ENCODE results near the gene TBC1D19.
"Not testable (repeated sequence)": the region's sequence is repeated elsewhere in the genome, so short reads cannot be mapped to it uniquely, and the experiment has no call there.

TBC1D19 gene

DNA sequence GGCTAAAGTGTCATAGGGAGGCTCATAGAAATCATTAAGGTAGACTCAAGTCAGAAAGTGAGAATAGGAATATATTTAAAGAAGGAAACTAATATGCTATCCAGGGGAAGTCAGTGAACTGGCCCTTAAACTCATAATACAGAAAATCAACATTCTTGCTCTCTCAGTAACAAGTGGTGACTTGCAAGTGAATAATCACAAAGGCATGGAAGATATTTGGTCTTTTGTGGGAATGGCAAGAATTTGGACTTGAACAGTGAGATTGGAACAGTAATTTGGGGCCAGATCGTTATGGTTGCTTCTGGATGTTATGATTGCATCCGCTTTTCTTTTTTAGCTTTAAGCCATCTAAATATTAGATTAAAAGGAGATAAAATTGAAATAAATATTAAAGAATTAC is 103.8 kb downstream of the TBC1D19 start:
- no peak for DNase-seq

DNA sequence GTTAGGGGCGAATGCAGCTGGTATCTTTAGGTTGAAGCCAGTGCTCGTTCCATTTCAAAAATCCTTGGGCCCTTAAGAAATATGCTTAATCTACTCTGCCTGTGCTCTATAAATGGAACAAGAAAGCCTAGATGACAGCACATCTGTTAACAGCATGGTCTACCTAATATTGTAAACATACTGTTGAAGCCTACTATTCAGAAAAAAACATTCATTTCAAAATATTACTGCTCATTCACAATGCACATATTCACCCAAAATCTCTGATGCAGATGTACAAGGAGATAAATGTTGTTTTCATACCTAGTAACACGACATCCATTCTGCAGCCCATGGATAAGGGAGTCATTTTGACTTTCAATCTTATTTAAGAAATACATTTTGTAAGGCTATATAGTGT is 106.6 kb downstream of the TBC1D19 start:
- DNase-seq, result no peak

DNA sequence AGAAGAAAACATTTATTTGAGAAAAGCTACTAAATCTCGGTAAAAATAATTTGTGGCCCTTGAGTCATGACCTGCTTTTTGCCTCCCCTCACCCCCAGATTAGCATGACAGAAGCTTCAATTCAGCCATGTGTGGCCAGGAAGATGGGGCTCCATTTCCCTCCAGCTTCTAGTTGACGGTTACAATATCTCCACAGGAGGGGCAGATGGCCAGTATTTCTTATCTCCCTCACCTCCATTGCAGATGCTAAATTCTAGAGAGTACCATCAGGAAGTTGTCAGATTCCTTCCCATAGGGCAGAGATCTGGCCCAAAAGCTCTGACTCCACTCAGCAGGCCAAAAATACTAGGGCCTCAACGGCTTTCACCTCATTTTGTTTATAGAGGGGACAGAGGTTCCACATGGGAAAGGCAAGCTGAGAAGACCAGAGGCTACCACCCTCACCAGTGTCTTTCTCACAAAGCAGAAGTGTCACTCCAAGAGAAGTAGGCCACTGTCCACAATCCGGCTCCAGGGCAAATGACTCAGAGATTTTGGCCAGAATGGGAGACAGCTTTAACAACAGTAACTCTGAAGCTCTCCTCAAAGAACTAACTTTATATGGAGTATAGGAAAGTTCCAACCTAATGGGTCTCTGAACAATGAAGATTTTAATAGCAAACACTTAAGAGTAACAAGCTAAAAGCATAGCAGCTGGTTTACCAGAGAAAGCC is 108.3 kb downstream of the TBC1D19 start:
- DNase-seq, result no peak

DNA sequence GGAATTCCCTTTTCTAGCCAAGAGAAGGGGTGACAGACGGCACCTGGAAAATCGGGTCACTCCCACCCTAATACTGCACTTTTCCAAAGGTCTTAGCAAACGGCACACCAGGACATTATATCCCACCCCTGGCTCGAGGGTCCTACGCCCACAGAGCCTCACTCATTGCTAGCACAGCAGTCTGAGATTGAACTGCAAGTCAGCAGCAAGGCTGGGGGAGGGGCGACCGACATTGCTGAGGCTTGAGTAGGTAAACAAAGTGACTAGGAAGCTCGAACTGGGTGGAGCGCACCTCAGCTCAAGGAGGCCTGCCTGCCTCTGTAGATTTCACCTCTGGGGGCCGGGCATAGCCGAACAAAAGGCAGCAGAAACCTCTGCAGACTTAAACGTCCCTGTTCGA is 110.2 kb downstream of the TBC1D19 start:
- not testable (repeated sequence) for DNase-seq

DNA sequence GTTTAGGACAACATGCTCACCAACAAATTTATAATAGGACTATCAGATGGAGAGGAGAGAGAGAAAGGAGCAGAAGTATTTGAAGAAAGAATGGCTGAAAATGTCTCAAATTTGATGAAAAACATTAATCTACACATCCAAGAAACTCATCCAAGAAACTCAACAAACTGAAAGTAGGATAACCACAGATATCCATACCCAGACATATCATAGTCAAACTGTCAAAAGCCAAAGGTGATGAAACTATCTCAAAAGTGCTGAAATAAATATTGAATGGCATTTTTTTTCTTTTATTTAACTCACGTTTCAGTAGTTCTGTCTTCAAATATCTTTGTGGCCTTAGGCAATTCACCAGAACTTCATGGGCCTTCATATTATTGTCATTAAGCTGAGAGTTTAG is 116.2 kb downstream of the TBC1D19 start:
- no peak for DNase-seq

DNA sequence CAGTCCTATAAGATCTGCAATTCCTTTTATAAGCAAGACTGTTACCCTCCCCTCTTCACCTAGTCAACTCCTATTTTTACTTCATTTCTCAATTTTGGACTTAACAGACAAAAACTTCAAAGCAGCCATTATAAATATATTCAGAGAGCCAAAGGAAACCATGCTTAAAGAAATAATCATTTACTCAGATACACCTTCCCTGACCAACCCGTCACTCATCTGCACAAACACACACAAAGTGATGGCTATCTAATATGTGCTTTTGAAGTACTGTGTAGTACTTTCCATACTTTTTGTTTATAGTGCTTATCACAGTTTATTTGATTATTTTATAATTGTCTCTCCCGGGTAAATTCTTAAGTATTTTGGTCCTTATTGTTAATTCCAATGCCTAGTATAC is 117.2 kb downstream of the TBC1D19 start:
- DNase-seq, result no peak

DNA sequence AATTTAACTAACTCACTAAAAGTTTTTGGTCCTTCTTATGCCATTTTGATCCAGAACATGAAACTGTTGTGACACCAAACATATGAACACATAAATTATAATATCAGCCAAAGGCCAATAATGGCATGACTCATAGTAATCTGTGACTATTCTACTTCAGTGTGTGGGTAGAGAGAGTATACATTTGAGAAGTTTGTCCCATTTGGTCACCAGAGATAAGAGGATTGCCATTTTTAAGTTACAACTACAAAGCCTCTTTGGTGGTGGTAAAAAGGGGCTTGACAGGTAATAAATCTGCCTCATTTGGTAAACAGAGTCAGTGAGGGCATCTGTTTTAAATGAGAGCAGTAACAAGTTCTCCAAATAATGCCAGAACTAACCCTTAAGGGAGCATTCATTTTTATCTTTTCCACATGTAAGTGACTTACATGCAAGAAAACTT is 117.9 kb downstream of the TBC1D19 start:
- DNase-seq, result no peak

DNA sequence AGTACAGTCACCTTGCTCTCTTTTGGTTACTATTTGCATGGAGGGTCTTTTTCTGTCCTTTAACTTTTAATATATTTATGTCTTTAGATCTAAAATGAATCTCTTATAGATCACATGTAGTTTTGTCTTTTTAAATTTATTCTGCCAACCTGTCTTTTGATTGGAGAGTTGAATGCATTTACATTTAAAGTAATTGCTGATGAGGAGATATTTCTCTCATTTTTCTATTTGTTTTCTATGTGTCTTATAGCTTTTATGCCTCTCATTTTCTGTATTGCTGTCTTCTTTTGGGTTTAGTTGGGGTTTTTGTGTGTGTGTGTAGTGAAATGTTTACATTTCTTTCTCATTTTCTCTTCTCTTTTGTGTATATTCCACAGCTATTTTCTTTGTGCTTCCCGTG is 123.5 kb downstream of the TBC1D19 start:
- DNase-seq, result no peak

DNA sequence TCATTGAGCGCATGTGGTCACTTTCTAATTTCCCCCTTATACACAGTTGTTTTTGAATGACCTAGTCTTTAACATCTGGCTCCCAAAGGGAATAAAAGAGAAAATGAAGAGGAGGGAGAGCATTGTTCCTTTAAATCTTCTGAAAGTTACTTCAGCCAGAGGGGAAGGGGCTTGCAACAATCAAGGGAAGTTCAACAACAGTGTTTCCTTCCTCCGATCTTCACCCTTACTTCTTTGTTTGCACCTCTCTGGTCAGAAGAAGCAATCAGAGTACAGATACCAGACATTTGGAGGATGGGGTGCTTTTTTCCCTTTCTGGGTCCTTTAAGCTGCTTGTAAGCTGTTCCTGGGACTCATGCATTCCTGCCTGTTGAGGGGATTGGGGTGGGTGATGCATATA is 125.4 kb downstream of the TBC1D19 start:
- no peak for DNase-seq

DNA sequence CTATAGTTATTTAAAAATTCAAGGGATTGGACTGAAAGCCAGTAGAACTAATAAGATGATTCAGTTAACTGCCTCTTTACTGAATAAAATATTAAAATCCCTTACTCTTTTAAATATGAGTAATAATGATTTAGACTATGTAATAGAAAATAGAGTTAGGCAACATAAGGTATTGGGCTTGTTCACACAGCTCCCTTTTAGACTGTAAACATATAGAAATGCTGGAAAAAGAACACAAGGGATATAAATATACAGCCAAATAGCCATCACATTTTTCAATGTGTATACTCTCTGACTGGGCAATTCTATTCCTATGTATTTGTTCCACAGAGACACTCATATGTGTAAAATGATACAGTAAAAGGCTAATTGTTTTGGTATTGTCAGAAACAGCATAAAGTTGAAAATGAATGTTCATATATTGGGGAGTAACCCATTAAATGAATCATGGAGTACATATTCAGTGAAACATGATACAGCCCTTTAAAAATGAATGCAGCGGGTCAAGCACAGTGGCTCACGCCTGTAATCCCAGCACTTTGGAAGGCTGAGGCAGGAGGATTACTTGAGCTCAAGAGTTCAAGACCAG is 129.8 kb downstream of the TBC1D19 start:
- no peak for DNase-seq

DNA sequence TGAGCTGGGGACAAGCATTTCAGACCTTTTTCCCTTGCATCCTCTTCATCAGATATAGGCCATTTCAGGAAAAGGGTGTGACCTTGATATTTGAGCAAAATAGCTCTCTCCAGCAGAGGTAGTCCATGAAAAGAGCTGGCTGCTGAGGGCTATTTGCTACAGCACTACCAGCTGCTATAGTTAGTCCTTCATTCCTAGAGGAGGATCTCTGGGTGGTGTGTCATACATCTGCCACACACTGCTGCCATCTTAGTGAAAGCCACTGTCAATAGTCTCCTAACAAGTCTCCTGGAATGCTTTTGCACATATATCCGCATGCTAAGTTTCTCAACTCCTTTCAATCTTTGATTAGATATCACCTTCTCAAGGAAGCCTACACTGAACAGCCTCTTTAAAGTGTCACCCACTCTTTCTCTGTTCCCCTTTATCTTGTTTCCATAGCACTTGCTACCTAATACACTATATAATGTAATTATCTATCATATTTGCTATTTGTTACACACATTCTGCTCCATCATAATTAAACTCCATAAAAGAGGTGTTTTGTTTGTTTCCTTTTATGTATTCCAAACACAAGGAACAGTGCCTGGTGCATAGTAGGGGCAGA is 131.9 kb downstream of the TBC1D19 start:
- no peak for DNase-seq

DNA sequence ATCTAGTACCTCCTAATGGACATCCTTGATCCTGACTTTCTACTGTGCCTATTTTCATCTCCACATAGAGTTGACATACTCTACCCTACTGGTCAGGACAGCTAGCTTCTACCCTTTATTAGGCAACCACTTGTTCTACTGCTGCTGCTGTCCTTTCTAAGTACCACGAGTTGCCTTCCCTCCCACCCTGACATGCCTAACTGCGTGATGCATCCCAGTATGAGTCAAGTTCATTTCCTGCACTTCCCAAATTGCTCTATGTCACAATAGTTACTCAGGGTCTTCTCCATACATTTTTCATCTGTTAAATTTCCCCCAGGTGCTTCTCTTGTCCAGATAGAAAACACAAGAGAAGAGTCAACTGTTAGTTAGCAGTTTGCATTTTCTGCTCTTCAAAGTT is 133.4 kb downstream of the TBC1D19 start:
- DNase-seq, result no peak

DNA sequence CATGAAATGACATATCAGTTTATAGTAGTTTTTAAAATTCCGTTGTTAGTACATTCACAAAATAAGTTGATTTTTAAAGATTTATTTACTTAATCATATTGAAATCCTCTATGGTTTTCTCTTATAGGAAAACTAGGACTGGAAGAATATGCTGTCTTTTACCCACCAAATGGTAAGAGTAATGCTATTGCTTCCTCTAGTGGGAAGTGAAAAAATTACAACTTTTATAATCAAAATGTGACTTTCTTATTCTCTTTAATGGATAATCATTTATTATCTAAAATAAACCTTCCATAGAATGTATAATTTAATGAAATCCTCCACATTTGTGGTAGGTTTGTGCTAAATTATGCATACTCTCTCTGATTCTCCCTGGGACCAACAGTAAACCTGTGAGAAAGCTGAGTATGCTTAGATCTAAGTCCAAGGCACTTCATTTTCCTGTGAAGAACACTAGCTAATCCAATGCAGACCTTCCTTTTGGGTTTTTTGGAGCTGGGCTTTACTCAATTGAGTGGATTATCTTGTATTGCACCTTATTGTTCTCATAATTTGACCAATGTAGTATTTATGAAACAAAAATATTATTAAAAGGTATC is 136.2 kb downstream of the TBC1D19 start:
- DNase-seq, result no peak

DNA sequence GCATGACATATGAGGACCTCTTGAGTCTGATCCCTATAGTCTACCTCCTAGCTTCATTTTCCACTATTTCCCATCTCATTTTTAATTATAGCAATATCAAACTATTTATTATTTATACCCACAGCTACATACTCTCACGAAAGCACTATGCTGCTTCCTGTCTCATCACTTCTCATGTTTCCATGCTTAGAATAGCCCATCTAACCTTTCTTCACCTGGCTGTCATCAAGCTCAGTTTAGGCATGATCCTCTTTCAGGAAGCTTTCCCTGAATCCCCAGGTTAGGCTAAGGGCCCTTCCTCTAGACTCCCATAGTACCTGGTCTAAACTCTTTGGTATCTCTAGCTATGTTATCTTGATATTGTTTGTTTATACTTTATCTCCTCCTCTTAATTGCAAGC is 137.8 kb downstream of the TBC1D19 start:
- no peak for DNase-seq

DNA sequence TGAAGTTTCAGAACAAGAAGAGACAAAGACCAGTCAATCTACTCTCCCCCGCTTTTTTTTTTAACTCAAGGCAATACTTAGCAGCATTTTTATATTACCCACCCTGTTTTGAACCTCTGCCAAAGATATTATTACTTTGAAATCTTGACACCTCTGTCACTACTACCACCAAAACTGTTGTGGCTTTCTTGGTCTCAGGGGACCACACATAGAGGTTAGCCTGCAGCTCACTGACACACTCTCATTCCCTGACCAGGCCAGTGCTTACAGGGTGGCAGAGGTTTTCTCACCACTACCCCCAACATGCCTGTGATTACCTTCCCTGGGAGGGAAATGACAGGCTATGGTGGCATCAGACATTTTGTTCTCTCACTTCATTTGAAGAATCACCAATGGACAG is 139.3 kb downstream of the TBC1D19 start:
- DNase-seq, result no peak

DNA sequence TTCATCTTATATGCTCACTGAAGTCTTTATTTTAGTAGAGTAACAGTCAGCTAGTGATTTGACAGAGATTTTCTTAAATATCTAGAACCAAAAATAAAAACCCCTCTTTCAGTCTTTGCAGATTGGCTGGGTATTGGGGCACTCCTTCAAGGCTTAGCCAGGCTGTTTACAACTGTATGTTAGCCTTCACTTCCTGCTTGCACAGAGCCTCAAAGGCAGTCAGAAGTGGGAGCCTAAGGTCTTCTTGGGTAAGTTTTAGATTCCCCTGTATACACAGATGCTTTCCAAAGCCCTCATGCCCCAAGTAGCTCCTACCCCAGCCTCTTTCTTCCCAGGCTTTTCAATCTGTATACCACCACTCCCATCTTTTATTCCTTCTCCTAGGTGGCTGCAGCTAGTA is 140.7 kb downstream of the TBC1D19 start:
- no peak for DNase-seq

DNA sequence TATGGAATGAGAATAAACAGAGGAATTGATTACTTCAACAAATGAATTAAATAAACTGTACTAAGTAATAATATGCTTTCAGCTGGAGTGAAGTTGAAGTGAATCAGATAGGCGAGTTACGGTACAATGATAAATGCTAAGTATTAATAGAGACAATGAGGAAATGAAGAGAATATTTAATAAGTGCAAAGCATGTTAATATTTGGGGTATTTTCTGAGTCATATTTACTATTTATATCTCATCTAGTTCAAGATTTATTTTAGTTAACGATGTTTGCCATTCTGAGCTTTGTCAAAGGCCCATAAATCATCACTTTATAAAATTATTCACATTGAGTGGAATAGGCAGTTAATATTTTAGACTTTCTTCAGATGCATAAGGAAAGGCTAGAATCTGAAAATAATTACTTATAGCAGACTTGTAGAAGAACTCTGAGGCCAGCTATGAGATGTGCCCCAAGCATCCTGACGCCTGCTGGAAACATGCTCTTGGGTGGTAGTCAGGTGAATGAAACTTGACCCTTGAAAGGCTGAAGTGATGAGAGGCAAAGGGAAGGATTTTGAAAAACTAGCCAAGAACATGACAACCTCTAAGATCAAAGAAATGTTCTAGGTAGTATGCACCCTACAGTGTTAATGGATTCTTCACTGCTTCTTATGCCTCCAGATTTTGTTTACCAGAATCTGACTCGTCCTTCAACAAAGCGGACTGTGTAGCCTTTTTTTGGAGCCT is 142.9 kb downstream of the TBC1D19 start:
- DNase-seq, result no peak

DNA sequence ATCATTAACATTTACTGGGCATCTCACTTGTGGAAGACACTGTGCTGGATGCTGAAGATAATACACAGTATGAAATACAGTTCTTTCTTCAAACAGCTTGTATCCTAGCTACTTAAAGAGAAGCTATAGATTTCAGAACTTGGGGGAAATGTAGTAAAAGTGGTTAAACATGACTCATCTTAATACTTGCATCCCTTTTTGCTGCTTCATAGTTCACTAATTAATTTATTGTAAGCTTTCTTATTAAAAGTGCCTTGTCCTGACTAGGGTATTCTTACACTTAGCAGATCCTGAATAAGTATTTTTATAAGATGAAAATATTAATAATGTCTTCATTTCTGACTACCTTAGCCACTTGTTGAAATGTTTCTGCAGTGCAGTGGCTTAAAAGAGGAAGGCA is 144.0 kb downstream of the TBC1D19 start:
- no peak for DNase-seq

DNA sequence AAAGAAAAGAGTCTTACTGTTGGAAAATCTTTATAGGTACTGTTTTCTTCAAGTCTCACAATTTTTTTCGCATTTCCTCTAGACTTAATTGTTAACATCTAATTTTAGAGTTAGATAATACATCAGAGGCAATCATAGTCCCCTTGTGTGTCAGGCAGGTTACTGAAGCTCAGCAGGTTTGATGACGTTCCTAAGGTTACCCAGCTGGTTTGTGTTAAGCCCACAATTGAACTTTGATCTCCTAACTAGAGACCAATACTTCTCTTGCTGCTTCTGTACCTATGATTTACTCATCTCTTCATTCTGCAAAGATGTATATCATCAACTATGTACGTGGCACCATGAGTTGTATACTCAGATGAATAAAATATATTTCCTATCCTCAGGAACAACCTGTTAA is 145.1 kb downstream of the TBC1D19 start:
- DNase-seq, result no peak

DNA sequence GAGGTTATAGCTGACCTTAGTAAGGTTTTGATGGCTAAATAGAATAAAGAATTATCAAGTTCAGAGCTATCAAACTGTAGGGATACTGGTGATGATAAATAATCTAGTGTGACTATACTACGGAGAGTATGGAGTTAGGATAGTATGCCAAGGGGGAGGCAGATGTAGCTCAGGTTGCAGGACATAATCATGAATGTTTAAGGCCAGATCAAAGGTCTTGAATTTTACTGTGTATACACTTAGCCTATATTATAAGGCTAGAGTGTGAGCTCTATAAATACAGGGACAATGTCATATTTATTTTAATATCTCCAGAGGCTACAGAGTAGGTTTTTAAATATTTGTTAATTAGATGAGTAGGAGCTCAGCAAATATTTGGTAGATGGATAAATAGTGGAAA is 145.7 kb downstream of the TBC1D19 start:
- DNase-seq, result no peak

DNA sequence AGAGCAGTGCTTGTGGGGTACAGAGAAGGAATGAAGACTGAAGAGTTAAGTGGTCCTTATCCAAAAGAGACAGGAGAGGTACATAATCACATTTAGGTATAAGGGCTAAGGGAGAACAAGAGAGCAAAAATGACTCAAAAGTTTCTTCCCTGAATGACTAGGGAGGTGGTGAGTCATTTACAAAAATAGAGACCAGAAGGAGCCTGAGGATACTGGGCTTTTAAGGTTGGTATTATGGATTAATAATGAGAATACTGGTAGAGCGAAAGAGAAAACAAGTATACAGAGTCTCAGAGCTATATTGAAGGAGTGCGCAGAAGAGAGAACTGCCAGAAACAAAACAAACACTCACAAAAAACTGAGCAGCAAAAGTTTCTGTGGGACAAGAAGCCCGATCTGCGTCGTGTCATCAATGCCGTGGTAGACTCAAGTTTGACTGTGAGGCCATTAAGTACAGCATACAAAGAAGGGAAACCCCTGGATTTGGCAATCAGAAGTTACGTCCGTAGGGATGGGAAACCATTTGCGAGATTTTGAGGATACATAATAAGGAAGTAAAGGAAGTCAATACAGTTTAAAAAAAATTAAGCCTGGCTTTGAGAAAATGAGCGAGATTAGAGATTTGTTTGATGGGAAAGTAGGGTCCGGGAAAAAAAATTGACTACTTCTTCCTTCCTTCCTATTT is 147.6 kb downstream of the TBC1D19 start:
- DNase-seq, result no peak

DNA sequence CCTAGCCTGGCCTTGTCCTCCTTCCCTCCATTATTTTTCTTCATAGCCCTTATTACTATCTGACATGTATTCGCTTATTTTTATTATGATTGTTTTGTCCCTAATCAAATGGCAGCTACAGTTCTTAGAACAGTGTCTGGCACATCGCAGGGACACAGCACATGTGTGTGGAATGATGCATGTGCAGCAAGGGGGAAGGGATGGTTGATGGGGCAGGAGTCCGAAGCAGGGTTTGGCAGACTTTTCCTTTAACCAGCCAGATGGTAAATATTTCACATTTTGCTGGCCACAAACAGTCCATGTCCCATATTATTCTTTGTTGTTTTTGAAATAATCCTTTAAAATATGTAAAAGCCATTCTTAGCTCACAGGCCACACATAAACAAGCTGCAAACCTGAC is 148.5 kb downstream of the TBC1D19 start:
- no peak for DNase-seq

DNA sequence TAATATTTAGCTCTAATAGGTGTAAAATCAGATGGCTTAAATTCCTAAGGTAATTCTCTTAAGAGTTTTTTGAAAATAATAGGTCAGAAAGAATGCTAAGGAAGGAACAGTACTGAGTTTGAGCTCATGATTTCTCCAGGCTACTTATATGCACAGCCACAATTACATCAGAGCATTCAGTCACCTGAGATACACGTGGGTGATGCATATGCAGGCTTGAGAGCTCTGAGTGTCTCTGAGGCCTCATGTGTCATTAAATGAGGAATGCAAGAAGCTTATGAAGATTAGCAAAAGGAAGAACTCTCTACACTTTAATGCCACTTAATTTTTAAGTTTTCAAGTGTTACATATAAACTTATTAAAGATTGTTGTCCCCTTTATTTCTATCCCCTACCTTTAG is 152.7 kb downstream of the TBC1D19 start:
- DNase-seq, result no peak

All from activated CD4-positive, alpha-beta T cell treated with anti-CD3 and anti-CD28 coated beads, Interleukin-2, amount 50 U/mL, for 4 hours (primary cell).